Stomach (tissue), 9 donors: Measurements from ENCODE around the gene SYTL1. TPM values are rescaled to one million over a fixed set of nuclear protein-coding genes. Genes with fewer than 3 reads are reported as not detected.
A peak's percentile ranks its signal among the peaks of the same experiment; 100 is the strongest.

ENCODE experiments used
- DNase-seq, 2 donors: peaks; one replicate each; pipeline versions ENCODE4 v3.0.0 to v3.0.0-alpha.2; 2013 to 2019
- H3K27ac ChIP-seq, 5 donors: fragments of 200-600 bp in 4 of 5; sonication (generic) in 4 of 5; one replicate each; pipeline ENCODE4 v1.5.1; 2013 to 2019; ENCODE audit warnings: mild to moderate bottlenecking in 1 of 5, moderate library complexity in 1 of 5
- H3K27me3 ChIP-seq, 3 donors: fragments of 200-600 bp; sonication (generic); one replicate each; pipeline ENCODE4 v1.5.1; 2017 to 2019; ENCODE audit warnings: mixed run types in 1 of 3
- H3K36me3 ChIP-seq, 4 donors: fragments of 200-600 bp; sonication (generic); 1 replicate in 3 of 4; 2 replicates in 1 of 4; pipeline ENCODE4 v1.5.1; 2016 to 2019
- H3K4me1 ChIP-seq, 4 donors: fragments of 200-600 bp; sonication (generic); one replicate each; pipeline ENCODE4 v1.5.1; 2016 to 2019
- H3K4me3 ChIP-seq, 4 donors: fragments of 200-600 bp; sonication (generic) in 3 of 4; one replicate each; pipeline ENCODE4 v1.5.1; 2016 to 2019; ENCODE audit warnings: mild to moderate bottlenecking in 1 of 4
- H3K9me3 ChIP-seq, 4 donors: fragments of 200-600 bp; sonication (generic); one replicate each; pipeline ENCODE4 v1.5.1; 2016 to 2019
- CTCF ChIP-seq, 7 experiments: fragments of 450-650 bp in 4 of 7; fragments of 200-600 bp in 3 of 7; sonication (generic) in 3 of 7; IDR thresholded peaks; one replicate each; pipeline ENCODE4 v1.5.1; 2016 to 2019; ENCODE audit warnings: antibody characterized with exemption in 7 of 7, control low read depth in 2 of 7, mild to moderate bottlenecking in 1 of 7
- EP300 ChIP-seq: sonication (generic); formaldehyde crosslinking; IDR thresholded peaks from one replicate; pipeline ENCODE4 v1.6.1; 2017; ENCODE audit warnings: antibody characterized with exemption
- POLR2A ChIP-seq, 4 donors: fragments of 450-650 bp; IDR thresholded peaks; one replicate each; pipeline ENCODE4 v1.6.1; 2016; ENCODE audit warnings: antibody characterized with exemption in 4 of 4, control low read depth in 2 of 4, mild to moderate bottlenecking in 1 of 4, moderate library complexity in 1 of 4
- POLR2AphosphoS5 ChIP-seq, 3 donors: sonication (generic); formaldehyde crosslinking; IDR thresholded peaks; one replicate each; pipeline ENCODE4 v1.6.1; 2016; ENCODE audit warnings: antibody characterized with exemption in 3 of 3
- WGBS, 5 donors: extraction: QIAGEN DNeasy Blood & Tissue Kit in 3 of 5; methylation state at CpG; one replicate each; pipeline versions ENCODE4 v1.1.5 to v1.1.7; 2013 to 2018; 5-methylcytosine and 5-hydroxymethylcytosine counted together
- intact Hi-C: fragments of 100-400 bp; cut with DNase I; formaldehyde crosslinking; loops from one replicate; pipeline ENCODE4 v1.15.1; 2023; ENCODE audit warnings: low total_unique reads
- polyA plus RNA-seq, 3 donors: library from polyadenylated mRNA; stranded (reverse); fragments of 200-250 nt; gene quantifications; one replicate each; pipeline ENCODE4 v1.2.3, GENCODE V29; 2013
- total RNA-seq, 5 donors: library from RNA; depleted of rRNA; stranded (reverse); fragments of >200 nt; gene quantifications; one replicate each; pipeline versions ENCODE4 v1.1.0 to v1.2.3, GENCODE V29; 2014 to 2016
- donor health status: healthy with polysubstance abuse.
- donor health status: Bipolar disorder and iron deficiency.
- donor health status: healthy.

SYTL1 gene
- total and polyA plus RNA-seq, 8 donors: 15.6 to 222 (median 58.2) TPM

DNA sequence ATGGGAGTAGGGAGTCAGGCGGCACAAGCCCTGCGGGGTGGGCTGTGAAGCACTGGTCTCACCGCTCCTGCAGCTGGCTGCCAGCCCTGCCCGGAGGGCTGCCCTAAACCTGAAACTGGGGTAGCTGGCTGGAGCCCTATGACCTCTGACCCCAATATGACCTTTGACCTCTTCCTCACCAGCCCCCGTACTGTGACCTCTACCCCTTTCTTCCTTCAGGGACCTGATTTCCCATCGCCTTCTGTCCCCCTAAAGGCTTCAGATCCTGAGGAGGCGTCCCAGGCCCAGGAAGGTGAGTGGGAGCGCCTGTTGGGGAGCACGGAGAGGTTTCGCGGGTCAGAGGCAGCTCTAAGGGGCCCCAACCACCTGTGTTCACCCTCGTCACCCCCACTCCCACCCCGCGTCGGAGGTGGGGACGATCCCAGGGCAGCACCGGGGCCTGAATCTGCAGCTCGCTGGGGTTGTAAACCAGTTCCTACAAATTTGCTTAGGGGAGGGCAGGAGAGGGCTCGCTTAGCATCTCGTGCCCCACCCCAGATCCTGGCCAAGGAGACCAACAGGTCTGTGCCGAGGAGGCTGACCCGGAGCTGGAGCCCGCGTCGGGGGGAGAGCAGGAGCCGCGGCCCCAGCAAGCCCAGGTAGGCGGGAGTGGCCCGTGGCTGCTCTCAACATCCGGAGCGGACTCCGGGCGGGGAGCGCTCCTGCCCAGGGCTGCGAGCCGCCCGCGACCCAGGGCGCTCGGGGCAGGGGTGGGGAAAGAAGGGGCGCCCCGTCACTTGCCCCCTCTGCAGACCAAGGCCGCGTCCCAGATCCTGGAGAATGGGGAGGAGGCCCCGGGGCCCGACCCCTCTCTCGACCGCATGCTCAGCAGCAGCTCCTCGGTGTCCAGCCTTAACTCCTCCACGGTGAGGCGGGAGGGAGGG is 7.3 kb downstream of the SYTL1 start:
- WGBS, 5 donors: 16 to 64% (median 24%) methylated on average over 12 to 51 of the region's 51 CpGs
- peaks cover 0 to 16% (median 0%) of the 10 kb centered on the region in 3 donors for H3K27me3 ChIP-seq
- peaks cover 4 to 37% (median 14%) of the 10 kb centered on the region in 4 donors for H3K36me3 ChIP-seq
- peaks cover 12 to 45% (median 35%) of the 10 kb centered on the region in 4 donors for H3K4me1 ChIP-seq
- no peaks in the 10 kb centered on the region for H3K9me3 ChIP-seq
- peak overlapping the region; percentile 47 to 72 (median 50) for H3K4me3 ChIP-seq
- TF ChIP-seq EP300 (no peak), POLR2AphosphoS5 (IDR thresholded peaks at IDR 0.05) (peak in 1 of 3 donors; percentile 50), CTCF (IDR thresholded peaks at IDR 0.05) (peak in 1 of 7 experiments; percentile 7)
- H3K27ac ChIP-seq: peak overlapping the region; percentile 52 to 77 (median 70)
- peak; percentile 88 to 92 for DNase-seq
- intact Hi-C loops: no loop called here

DNA sequence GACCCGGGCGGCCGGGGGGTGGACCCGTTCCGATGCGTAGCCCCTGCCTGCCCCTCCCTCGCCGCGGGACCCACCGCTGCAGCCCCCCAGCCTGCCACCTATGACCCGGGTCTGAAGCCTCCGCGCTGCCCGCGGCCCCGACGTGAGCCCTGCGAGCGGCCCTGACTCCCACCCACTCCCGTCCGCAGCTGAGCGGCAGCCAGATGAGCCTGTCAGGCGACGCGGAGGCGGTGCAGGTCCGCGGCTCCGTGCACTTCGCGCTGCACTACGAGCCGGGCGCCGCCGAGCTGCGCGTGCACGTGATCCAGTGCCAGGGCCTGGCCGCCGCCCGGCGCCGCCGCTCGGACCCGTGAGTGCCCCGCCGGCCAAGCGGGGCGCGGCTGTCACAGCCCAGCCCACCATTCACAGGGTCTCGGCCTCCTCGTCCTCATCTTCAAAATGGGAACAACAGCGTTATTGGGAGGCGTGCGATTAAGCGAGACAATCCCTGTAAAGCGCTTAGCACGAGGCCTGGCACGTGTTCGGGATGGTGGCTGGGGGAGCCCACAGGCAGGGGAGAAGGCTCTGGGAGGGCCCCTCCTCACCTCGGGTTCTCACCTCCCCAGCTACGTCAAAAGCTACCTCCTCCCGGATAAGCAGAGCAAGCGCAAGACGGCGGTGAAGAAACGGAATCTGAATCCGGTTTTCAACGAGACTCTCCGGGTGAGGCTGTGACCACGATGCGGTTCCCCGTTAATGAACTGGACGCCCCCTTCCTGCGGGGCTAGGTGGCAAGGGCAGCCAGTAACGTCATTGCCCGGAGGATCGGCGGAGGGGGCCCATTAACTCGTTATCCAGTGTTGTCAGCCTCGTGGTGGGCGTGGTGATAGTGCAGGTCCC is 8.2 kb downstream of the SYTL1 start:
- peaks cover 12 to 42% (median 34%) of the 10 kb centered on the region in 4 donors for H3K4me1 ChIP-seq
- H3K27ac ChIP-seq: peak overlapping the region; percentile 52 to 77 (median 68)
- H3K36me3 ChIP-seq: peaks cover 4 to 46% (median 23%) of the 10 kb centered on the region in 4 donors
- WGBS, 5 donors: 24 to 68% (median 39%) methylated on average over 23 to 84 of the region's 84 CpGs
- peak; percentile 79 to 93 for DNase-seq
- peak overlapping the region; percentile 47 to 72 (median 50) for H3K4me3 ChIP-seq
- H3K9me3 ChIP-seq: no peaks in the 10 kb centered on the region
- peaks cover 0 to 16% (median 0%) of the 10 kb centered on the region in 3 donors for H3K27me3 ChIP-seq
- TF ChIP-seq POLR2AphosphoS5 (IDR thresholded peaks at IDR 0.05): peak in 2 of 3 donors; percentile 30 to 64
- no peak for TF ChIP-seq EP300
- intact Hi-C loops: no loop called here

GRCh38 chr1:27350663-27351540 is 9.1 kb downstream of the SYTL1 start:
- intact Hi-C loops: no loop called here
- WGBS, 5 donors: 47 to 62% (median 56%) methylated on average over 52 to 62 of the region's 62 CpGs
- DNase-seq: peak in 1 of 2 donors; percentile 88
- Histone ChIP-seq H3K27ac (peak overlapping the region in 2 of 5 donors; percentile 5 to 68), H3K4me1 (peaks cover 12 to 42% (median 35%) of the 10 kb centered on the region in 4 donors), H3K27me3 (peaks cover 0 to 16% (median 0%) of the 10 kb centered on the region in 3 donors), H3K9me3 (no peaks in the 10 kb centered on the region), H3K4me3 (peak overlapping the region in 3 of 4 donors; percentile 9 to 72 (median 11)), H3K36me3 (peaks cover 13 to 50% (median 30%) of the 10 kb centered on the region in 4 donors)
- TF ChIP-seq POLR2A (IDR thresholded peaks at IDR 0.05) (no peak), POLR2AphosphoS5 (IDR thresholded peaks at IDR 0.05) (no peak), CTCF (IDR thresholded peaks at IDR 0.05) (no peak), EP300 (no peak)

DNA sequence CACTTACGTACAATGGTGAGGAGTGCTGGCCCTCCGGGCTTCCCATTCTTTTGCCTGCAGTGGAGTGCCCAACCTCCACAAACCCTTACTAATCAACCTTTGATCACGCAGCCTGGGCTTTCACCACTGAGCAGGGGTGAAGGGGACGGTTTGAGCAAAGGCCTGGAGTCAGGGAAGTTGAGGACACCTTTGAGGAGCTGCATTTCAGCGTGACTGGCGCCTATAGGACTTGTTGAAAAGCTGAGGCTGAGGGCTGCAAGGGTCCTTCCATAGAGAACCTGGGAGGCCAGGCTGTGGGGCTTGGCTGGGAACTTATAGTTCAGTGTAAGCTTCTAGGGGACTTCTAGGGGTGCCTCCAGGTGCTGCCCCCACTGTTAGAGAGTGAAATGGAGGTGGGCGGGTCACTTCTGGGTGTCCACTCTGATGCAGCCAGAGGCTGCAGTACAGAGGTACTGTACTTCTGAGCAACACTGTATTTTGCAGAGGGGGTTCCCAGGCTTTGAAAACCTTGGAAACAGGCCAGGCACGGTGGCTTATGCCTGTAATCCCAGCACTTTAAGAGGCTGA is 9.8 kb downstream of the SYTL1 start:
- H3K27ac ChIP-seq: peak overlapping the region in 2 of 5 donors; percentile 5 to 68
- WGBS, 5 donors: 56 to 72% (median 62%) methylated on average over 6 to 8 of the region's 8 CpGs
- intact Hi-C loops: no loop called here
- H3K27me3 ChIP-seq: peaks cover 0 to 16% (median 0%) of the 10 kb centered on the region in 3 donors
- TF ChIP-seq POLR2AphosphoS5 (IDR thresholded peaks at IDR 0.05): no peak
- no peak for TF ChIP-seq CTCF (IDR thresholded peaks at IDR 0.05)
- TF ChIP-seq POLR2A (IDR thresholded peaks at IDR 0.05): no peak
- H3K4me3 ChIP-seq: peak overlapping the region in 1 of 4 donors; percentile 9
- peaks cover 19 to 57% (median 37%) of the 10 kb centered on the region in 4 donors for H3K36me3 ChIP-seq
- peak in 1 of 2 donors; percentile 31 for DNase-seq
- H3K9me3 ChIP-seq: no peaks in the 10 kb centered on the region
- peaks cover 12 to 48% (median 41%) of the 10 kb centered on the region in 4 donors for H3K4me1 ChIP-seq
